ENCODE measurements around the gene PTPRQ.

DNA sequence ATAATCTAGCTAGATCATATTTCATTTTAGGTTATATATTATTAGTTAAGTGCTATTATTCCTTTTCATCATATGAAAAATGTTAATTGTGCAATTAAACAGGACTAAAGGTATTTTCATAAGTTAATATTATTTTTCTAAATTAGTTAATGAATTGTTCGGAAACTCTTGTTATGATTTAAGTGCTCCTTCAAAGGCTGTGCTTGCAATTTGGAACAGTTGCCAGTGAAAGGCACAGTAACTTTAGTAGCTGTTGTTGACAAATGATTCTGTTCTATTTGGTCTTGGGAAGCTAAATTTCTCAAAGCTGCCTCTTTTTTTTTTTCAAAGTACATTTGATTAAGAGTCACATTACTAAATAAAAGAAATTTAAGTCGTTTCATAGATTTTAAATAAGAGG, 40.7 kb downstream of the PTPRQ start:
- no peak for TF ChIP-seq GATA3 (IDR thresholded peaks at IDR 0.05; ENCODE audit: low read depth, low read length)
- no peak for TF ChIP-seq GATA2 (IDR thresholded peaks at IDR 0.05; ENCODE audit: low read depth, low read length)

Data from SH-SY5Y (cell line).